CD4-positive, alpha-beta T cell (primary cell): Measurements from ENCODE around the gene TOMT. TPM values are rescaled to one million over a fixed set of nuclear protein-coding genes. Genes with fewer than 3 reads are reported as not detected.

Experiments used
- ATAC-seq: fragments of 200-7000 bp; cut with Tn5 transposase; one replicate; pipeline ENCODE4 v1.10.0; 2022; ENCODE audit warnings: mild to moderate bottlenecking; ENCODE audit not compliant: poor library complexity
- CTCF ChIA-PET: fragments of 350-600 bp; sonication (Branson Sonifier 250); formaldehyde crosslinking; loops from one replicate; lab custom pipeline; 2021; ENCODE audit warnings: antibody characterized with exemption, inconsistent platforms; lab: Charles Lee
- POLR2A ChIA-PET: fragments of 350-600 bp; sonication (Branson Sonifier 250); formaldehyde crosslinking; loops from one replicate; lab custom pipeline; 2021; ENCODE audit warnings: antibody characterized with exemption, inconsistent platforms; lab: Charles Lee
- DNase-seq, 14 experiments: peaks; one replicate each; pipeline ENCODE4 v3.0.0-alpha.2; 2013 to 2020; ENCODE audit warnings: mixed read lengths in 2 of 14
- H3K27ac ChIP-seq, 2 donors: one replicate each; pipeline versions ENCODE4 v1.5.1 to v1.7.0; 2013; ENCODE audit warnings: low read length in 2 of 2, low read depth in 1 of 2, mild to moderate bottlenecking in 1 of 2
- H3K27me3 ChIP-seq, 2 experiments: 1 replicate in 1 of 2; 2 replicates in 1 of 2; pipeline versions ENCODE4 v1.6.1 to v1.7.0; 2013; ENCODE audit warnings: low read length in 2 of 2, control low read depth in 1 of 2, mild to moderate bottlenecking in 1 of 2, moderate library complexity in 1 of 2; ENCODE audit not compliant: insufficient read depth in 2 of 2, control insufficient read depth in 1 of 2
- H3K36me3 ChIP-seq: one replicate; pipeline ENCODE4 v1.6.1; 2013; ENCODE audit warnings: low read length, control low read depth; ENCODE audit not compliant: insufficient read depth
- H3K4me1 ChIP-seq: one replicate; pipeline ENCODE4 v1.6.1; 2013; ENCODE audit warnings: low read length, control low read depth; ENCODE audit not compliant: insufficient read depth
- H3K4me3 ChIP-seq: one replicate; pipeline ENCODE4 v1.5.1; 2013; ENCODE audit warnings: mild to moderate bottlenecking, low read length, moderate library complexity
- H3K9me3 ChIP-seq, 2 experiments: 1 replicate in 1 of 2; 2 replicates in 1 of 2; pipeline versions ENCODE4 v1.6.1 to v1.7.0; 2013; ENCODE audit warnings: low read length in 2 of 2, mild to moderate bottlenecking in 2 of 2, control low read depth in 1 of 2, moderate library complexity in 1 of 2; ENCODE audit not compliant: control insufficient read depth in 1 of 2, insufficient read depth in 1 of 2
- H3K27ac Mint-ChIP-seq: one replicate; pipeline ENCODE4 v1.8.0; 2020; ENCODE audit warnings: mixed read lengths
- H3K27me3 Mint-ChIP-seq: one replicate; pipeline ENCODE4 v1.8.0; 2021; ENCODE audit warnings: mixed read lengths
- H3K36me3 Mint-ChIP-seq: one replicate; pipeline ENCODE4 v1.8.0; 2021; ENCODE audit warnings: low read depth, mixed read lengths
- H3K4me1 Mint-ChIP-seq: one replicate; pipeline ENCODE4 v1.8.0; 2021; ENCODE audit warnings: low read depth, mixed read lengths
- H3K4me3 Mint-ChIP-seq: one replicate; pipeline ENCODE4 v1.8.0; 2020; ENCODE audit warnings: mild to moderate bottlenecking, mixed read lengths
- H3K9me3 Mint-ChIP-seq: one replicate; pipeline ENCODE4 v1.8.0; 2020; ENCODE audit warnings: mixed read lengths
- intact Hi-C, 2 experiments: fragments of 100-400 bp; cut with DNase I in 1 of 2; cut with micrococcal nuclease in 1 of 2; formaldehyde crosslinking; loops; one replicate each; pipeline versions ENCODE4 v1.15.1 to v1.9.0; 2023 to 2025; cut with DNase I, micrococcal nuclease
- total RNA-seq, 174 experiments: library from RNA in 2 of 174; stranded (reverse) in 2 of 174; gene quantifications; one replicate each; pipeline ENCODE4 v1.2.3 and lab custom pipeline; 2021 to 2026
- TF ChIP-seq, protein P1 (sequence below): fragments of 200-600 bp; IDR thresholded peaks from one replicate; pipeline ENCODE4 v1.8.0; 2022; ENCODE audit warnings: antibody characterized with exemption, mild to moderate bottlenecking

The TOMT gene
- total RNA-seq, 2 experiments from 2014 or later = not detected

DNA sequence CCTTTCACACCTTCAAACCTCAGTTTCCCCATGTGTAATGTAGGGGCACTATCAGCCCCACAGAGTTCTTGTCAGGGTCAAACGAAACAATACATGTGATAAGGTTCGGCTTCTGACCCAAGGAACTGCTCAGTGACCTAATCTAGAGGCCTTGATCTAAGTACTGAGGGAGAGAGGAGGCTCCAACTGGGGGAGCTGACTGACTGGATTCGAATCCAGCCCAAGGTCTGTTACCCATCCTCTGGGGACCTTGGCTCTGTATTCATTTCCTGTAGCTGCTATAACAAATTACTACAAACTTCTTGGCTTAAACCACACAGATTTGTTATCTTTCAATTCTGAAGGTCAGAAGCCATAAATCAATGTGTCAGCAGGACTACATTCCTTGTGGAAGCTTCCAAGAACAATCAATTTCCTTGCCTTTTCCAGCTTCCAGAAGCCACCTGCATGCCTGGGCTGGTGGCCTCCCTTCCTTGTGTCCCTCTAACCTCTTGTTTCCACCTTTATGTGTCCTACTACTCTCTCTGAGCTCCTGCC lies 17.5 kb downstream of the TOMT start:
- Histone ChIP-seq H3K4me3 (no peak overlapping the region), H3K36me3 (no peaks in the 10 kb centered on the region), H3K9me3 (peaks cover 0 to 5% of the 10 kb centered on the region in 2 experiments), H3K4me1 (no peaks in the 10 kb centered on the region), H3K27ac (no peak overlapping the region), H3K27me3 (no peaks in the 10 kb centered on the region)
- DNase-seq (no peak), ATAC-seq (no peak)
- peaks cover 25% of the 10 kb centered on the region for H3K27me3 Mint-ChIP-seq
- H3K4me3 Mint-ChIP-seq = no peak overlapping the region
- no peaks in the 10 kb centered on the region for H3K4me1 Mint-ChIP-seq
- H3K9me3 Mint-ChIP-seq = peaks cover 5% of the 10 kb centered on the region
- TF ChIP-seq, protein P1, sequence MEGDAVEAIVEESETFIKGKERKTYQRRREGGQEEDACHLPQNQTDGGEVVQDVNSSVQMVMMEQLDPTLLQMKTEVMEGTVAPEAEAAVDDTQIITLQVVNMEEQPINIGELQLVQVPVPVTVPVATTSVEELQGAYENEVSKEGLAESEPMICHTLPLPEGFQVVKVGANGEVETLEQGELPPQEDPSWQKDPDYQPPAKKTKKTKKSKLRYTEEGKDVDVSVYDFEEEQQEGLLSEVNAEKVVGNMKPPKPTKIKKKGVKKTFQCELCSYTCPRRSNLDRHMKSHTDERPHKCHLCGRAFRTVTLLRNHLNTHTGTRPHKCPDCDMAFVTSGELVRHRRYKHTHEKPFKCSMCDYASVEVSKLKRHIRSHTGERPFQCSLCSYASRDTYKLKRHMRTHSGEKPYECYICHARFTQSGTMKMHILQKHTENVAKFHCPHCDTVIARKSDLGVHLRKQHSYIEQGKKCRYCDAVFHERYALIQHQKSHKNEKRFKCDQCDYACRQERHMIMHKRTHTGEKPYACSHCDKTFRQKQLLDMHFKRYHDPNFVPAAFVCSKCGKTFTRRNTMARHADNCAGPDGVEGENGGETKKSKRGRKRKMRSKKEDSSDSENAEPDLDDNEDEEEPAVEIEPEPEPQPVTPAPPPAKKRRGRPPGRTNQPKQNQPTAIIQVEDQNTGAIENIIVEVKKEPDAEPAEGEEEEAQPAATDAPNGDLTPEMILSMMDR = no peak
- ChIA-PET CTCF (interaction anchor here (1.4 kb wide), 1 partner anchor 32 kb away, joined by 3 read pairs; no protein-coding TSS in a partner anchor), POLR2A (no interaction called here)
- no peak overlapping the region for H3K27ac Mint-ChIP-seq
- H3K36me3 Mint-ChIP-seq = no peaks in the 10 kb centered on the region
- intact Hi-C loops = no loop called here

- Mint-ChIP-seq H3K36me3 (peaks cover 6% of the 10 kb centered on the region), H3K27me3 (peaks cover 20% of the 10 kb centered on the region), H3K9me3 (peaks cover 11% of the 10 kb centered on the region), H3K27ac (no peak overlapping the region), H3K4me1 (no peaks in the 10 kb centered on the region), H3K4me3 (no peak overlapping the region)
- no peak for DNase-seq
- H3K27ac ChIP-seq = no peak overlapping the region
- no peaks in the 10 kb centered on the region for H3K4me1 ChIP-seq
- no peak overlapping the region for H3K4me3 ChIP-seq
- TF ChIP-seq, protein P1 = no peak
- POLR2A ChIA-PET = no interaction called here
- ATAC-seq = no peak
- H3K36me3 ChIP-seq = no peaks in the 10 kb centered on the region
- peaks cover 4 to 14% of the 10 kb centered on the region in 2 experiments for H3K9me3 ChIP-seq
- CTCF ChIA-PET = interaction anchor here (1.4 kb wide), 1 partner anchor 33 kb away, joined by 3 read pairs; no protein-coding TSS in a partner anchor
- no peaks in the 10 kb centered on the region for H3K27me3 ChIP-seq
- intact Hi-C loops = no loop called here
Observed at GRCh38 chr11:72124046-72124445, 18.3 kb downstream of the TOMT start.

GRCh38 chr11:72125956-72126355 lies 20.2 kb downstream of the TOMT start:
- no peaks in the 10 kb centered on the region for H3K4me1 ChIP-seq
- no peak for DNase-seq
- no peaks in the 10 kb centered on the region for H3K36me3 ChIP-seq
- Mint-ChIP-seq H3K27ac (no peak overlapping the region), H3K9me3 (peaks cover 14% of the 10 kb centered on the region), H3K36me3 (peaks cover 9% of the 10 kb centered on the region), H3K4me3 (no peak overlapping the region), H3K27me3 (peaks cover 18% of the 10 kb centered on the region), H3K4me1 (no peaks in the 10 kb centered on the region)
- H3K4me3 ChIP-seq = no peak overlapping the region
- POLR2A ChIA-PET = interaction anchor here (0.7 kb wide), 1 partner anchor 14 kb away, joined by 3 read pairs; the partner anchor contains the start of gene ANAPC15
- no peak for ATAC-seq
- CTCF ChIA-PET = no interaction called here
- intact Hi-C loops = no loop called here
- H3K9me3 ChIP-seq = peaks cover 4 to 14% of the 10 kb centered on the region in 2 experiments
- H3K27ac ChIP-seq = no peak overlapping the region
- TF ChIP-seq, protein P1 = no peak
- H3K27me3 ChIP-seq = no peaks in the 10 kb centered on the region
